ENCODE data around the gene KRTAP5-3. TPM values are rescaled to one million over a fixed set of nuclear protein-coding genes. Genes with fewer than 3 reads are reported as not detected.
"Not testable (repeated sequence)": the region's sequence is repeated elsewhere in the genome, so short reads cannot be mapped to it uniquely, and the experiment has no call there.

Gene KRTAP5-3
- total and polyA plus RNA-seq, 2 experiments from 2014 or later, result not detected

DNA sequence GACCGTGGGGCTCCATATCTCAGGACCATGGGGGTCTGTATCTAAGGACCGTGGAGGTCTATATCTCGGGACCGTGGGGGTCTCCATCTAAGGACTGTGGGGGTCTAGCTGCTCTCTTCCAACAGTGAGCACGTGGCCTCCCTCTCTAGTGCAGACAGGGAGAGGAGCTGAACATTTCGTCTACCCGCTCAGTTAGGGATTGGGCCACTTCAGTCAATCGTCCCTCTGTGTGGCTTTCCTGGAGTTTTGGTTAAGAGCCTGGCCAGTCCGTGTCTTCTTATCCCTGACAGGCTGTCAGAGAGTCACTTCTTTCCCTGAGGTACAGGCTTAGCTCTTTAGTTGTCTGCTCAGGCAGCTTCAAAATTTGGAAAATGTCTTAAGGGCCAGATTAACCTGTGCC is 26.3 kb downstream of the KRTAP5-3 start:
- Histone ChIP-seq H3K79me2 (ENCODE audit: insufficient read depth) (no peaks in the 10 kb centered on the region), H3K9me2 (ENCODE audit: insufficient read depth) (no peaks in the 10 kb centered on the region), H3K9ac (no peak overlapping the region), H3K36me3 (ENCODE audit: low read depth) (no peaks in the 10 kb centered on the region), H4K20me1 (ENCODE audit: insufficient read depth) (no peaks in the 10 kb centered on the region), H2AFZ (no peak overlapping the region), H3K4me1 (ENCODE audit: insufficient read depth) (no peaks in the 10 kb centered on the region), H3K4me3 (no peak overlapping the region), H3F3A (ENCODE audit: insufficient read depth) (no peaks in the 10 kb centered on the region), H3K9me3 (ENCODE audit: low read depth) (no peaks in the 10 kb centered on the region), H3K27me3 (replicated peaks; ENCODE audit: insufficient read depth) (peaks cover 24% of the 10 kb centered on the region; the same call in 1 of the 2 replicates), H3K4me2 (ENCODE audit: unreplicated experiment) (no peak overlapping the region), H3K27ac (no peak overlapping the region)
- 50 to 51% methylated on average over 9 of the region's 9 CpGs for WGBS, 2 experiments (ENCODE audit: low coverage in 1 of 2, low lambda C conversion rate in 2 of 2, missing lambda C conversion rate in 2 of 2)
- no peak for TF ChIP-seq EZH2 (IDR thresholded peaks at IDR 0.05; ENCODE audit: insufficient read depth, poor library complexity, severe bottlenecking)
- TF ChIP-seq EZH2phosphoT487 (IDR thresholded peaks at IDR 0.05; ENCODE audit: insufficient read depth, low read depth), result no peak
- no peak for DNase-seq
- in situ Hi-C loops (cut with MboI), result no loop called here

DNA sequence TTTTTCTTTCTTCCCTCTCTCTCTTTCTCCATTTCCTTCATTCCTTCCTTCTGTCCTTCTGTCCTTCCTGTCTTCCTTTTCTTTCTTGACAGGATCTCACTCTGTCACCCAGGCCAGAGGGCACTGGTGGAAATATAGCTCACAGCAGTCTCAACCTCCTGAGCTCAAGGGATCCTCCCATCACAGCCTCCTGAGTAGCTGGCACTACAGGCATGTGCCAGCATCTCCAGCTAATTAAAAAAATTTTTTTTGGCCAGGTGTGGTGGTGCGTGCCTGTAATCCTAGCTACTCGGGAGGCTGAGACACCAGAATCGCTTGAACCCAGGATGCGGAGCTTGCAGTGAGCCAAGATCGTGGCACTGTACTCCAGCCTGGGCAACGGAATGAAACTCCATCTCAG is 31.4 kb downstream of the KRTAP5-3 start:
- Histone ChIP-seq H3K4me2 (ENCODE audit: unreplicated experiment) (no peak overlapping the region), H3K36me3 (ENCODE audit: low read depth) (no peaks in the 10 kb centered on the region), H3F3A (ENCODE audit: insufficient read depth) (0 out of 2 replicates have a peak, but pooled peaks cover 3% of the 10 kb centered on the region), H3K4me1 (ENCODE audit: insufficient read depth) (no peaks in the 10 kb centered on the region), H4K20me1 (ENCODE audit: insufficient read depth) (no peaks in the 10 kb centered on the region), H3K27ac (no peak overlapping the region), H3K9me2 (ENCODE audit: insufficient read depth) (no peaks in the 10 kb centered on the region), H2AFZ (no peak overlapping the region), H3K79me2 (ENCODE audit: insufficient read depth) (no peaks in the 10 kb centered on the region), H3K9me3 (ENCODE audit: low read depth) (no peaks in the 10 kb centered on the region), H3K9ac (no peak overlapping the region), H3K4me3 (no peak overlapping the region), H3K27me3 (replicated peaks; ENCODE audit: insufficient read depth) (peaks cover 12% of the 10 kb centered on the region)
- in situ Hi-C loops (cut with MboI), result no loop called here
- no peak for TF ChIP-seq EZH2 (IDR thresholded peaks at IDR 0.05; ENCODE audit: insufficient read depth, poor library complexity, severe bottlenecking)
- WGBS, 2 experiments (ENCODE audit: low coverage in 1 of 2, low lambda C conversion rate in 2 of 2, missing lambda C conversion rate in 2 of 2), result 56 to 63% methylated on average over 6 of the region's 6 CpGs
- DNase-seq, result no peak

GRCh38 chr11:1575756-1576155 is 32.5 kb downstream of the KRTAP5-3 start:
- H3K27me3 ChIP-seq (replicated peaks; ENCODE audit: insufficient read depth), result peaks cover 18% of the 10 kb centered on the region
- H2AFZ ChIP-seq; H3K9me2 ChIP-seq (ENCODE audit: insufficient read depth); H3K4me2 ChIP-seq (ENCODE audit: unreplicated experiment); H3K36me3 ChIP-seq (ENCODE audit: low read depth); H3K79me2 ChIP-seq (ENCODE audit: insufficient read depth); in situ Hi-C loops (cut with MboI); DNase-seq; H3F3A ChIP-seq (ENCODE audit: insufficient read depth); H3K27ac ChIP-seq; H3K9me3 ChIP-seq (ENCODE audit: low read depth); H3K4me3 ChIP-seq; H4K20me1 ChIP-seq (ENCODE audit: insufficient read depth); H3K4me1 ChIP-seq (ENCODE audit: insufficient read depth); H3K9ac ChIP-seq: not testable (repeated sequence)
- 65 to 70% methylated on average over 16 of the region's 16 CpGs for WGBS, 2 experiments (ENCODE audit: low coverage in 1 of 2, low lambda C conversion rate in 2 of 2, missing lambda C conversion rate in 2 of 2)

GRCh38 chr11:1574933-1575242 is 33.4 kb downstream of the KRTAP5-3 start:
- Histone ChIP-seq H3K9ac (no peak overlapping the region), H2AFZ (no peak overlapping the region), H3K79me2 (ENCODE audit: insufficient read depth) (no peaks in the 10 kb centered on the region), H3K9me3 (ENCODE audit: low read depth) (no peaks in the 10 kb centered on the region), H3K4me1 (ENCODE audit: insufficient read depth) (no peaks in the 10 kb centered on the region), H3K36me3 (ENCODE audit: low read depth) (no peaks in the 10 kb centered on the region), H3K27me3 (replicated peaks; ENCODE audit: insufficient read depth) (peaks cover 21% of the 10 kb centered on the region), H3K4me2 (ENCODE audit: unreplicated experiment) (no peak overlapping the region), H3K9me2 (ENCODE audit: insufficient read depth) (no peaks in the 10 kb centered on the region), H4K20me1 (ENCODE audit: insufficient read depth) (no peaks in the 10 kb centered on the region), H3K4me3 (no peak overlapping the region), H3K27ac (no peak overlapping the region), H3F3A (ENCODE audit: insufficient read depth) (0 out of 2 replicates have a peak, but pooled peaks cover 3% of the 10 kb centered on the region)
- DNase-seq, result no peak
- in situ Hi-C loops (cut with MboI), result no loop called here
- TF ChIP-seq EZH2 (IDR thresholded peaks at IDR 0.05; ENCODE audit: insufficient read depth, poor library complexity, severe bottlenecking) (no peak), EZH2phosphoT487 (IDR thresholded peaks at IDR 0.05; ENCODE audit: insufficient read depth, low read depth) (no peak)
- WGBS, 2 experiments (ENCODE audit: low coverage in 1 of 2, low lambda C conversion rate in 2 of 2, missing lambda C conversion rate in 2 of 2), result 3% methylated on average over 7 of the region's 7 CpGs

- no peak overlapping the region for H2AFZ ChIP-seq
- no peak overlapping the region for H3K4me3 ChIP-seq
- H3K27me3 ChIP-seq (replicated peaks; ENCODE audit: insufficient read depth), result peaks cover 21% of the 10 kb centered on the region
- H3K79me2 ChIP-seq (ENCODE audit: insufficient read depth), result no peaks in the 10 kb centered on the region
- H3K4me2 ChIP-seq (ENCODE audit: unreplicated experiment), result peak overlapping the region; percentile 26
- H3K4me1 ChIP-seq (ENCODE audit: insufficient read depth), result no peaks in the 10 kb centered on the region
- no peak overlapping the region for H3K9ac ChIP-seq
- H3F3A ChIP-seq (ENCODE audit: insufficient read depth), result 0 out of 2 replicates have a peak, but pooled peaks cover 3% of the 10 kb centered on the region
- TF ChIP-seq EZH2phosphoT487 (IDR thresholded peaks at IDR 0.05; ENCODE audit: insufficient read depth, low read depth) (no peak), EZH2 (IDR thresholded peaks at IDR 0.05; ENCODE audit: insufficient read depth, poor library complexity, severe bottlenecking) (no peak)
- no peaks in the 10 kb centered on the region for H4K20me1 ChIP-seq (ENCODE audit: insufficient read depth)
- in situ Hi-C loops (cut with MboI), result no loop called here
- peak; percentile 74 for DNase-seq
- H3K27ac ChIP-seq, result no peak overlapping the region
- H3K36me3 ChIP-seq (ENCODE audit: low read depth), result no peaks in the 10 kb centered on the region
- 1 to 4% methylated on average over 33 to 64 of the region's 64 CpGs for WGBS, 2 experiments (ENCODE audit: low coverage in 1 of 2, low lambda C conversion rate in 2 of 2, missing lambda C conversion rate in 2 of 2)
- H3K9me3 ChIP-seq (ENCODE audit: low read depth), result no peaks in the 10 kb centered on the region
- no peaks in the 10 kb centered on the region for H3K9me2 ChIP-seq (ENCODE audit: insufficient read depth)
These were observed 33.9 kb downstream of the KRTAP5-3 start for GRCh38 chr11:1574238-1574932.
